HCT116 (cell line): ENCODE results near the gene CDH4. TPM values are rescaled to one million over a fixed set of nuclear protein-coding genes. Genes with fewer than 3 reads are reported as not detected.

Experiments
- ATAC-seq: fragments of 200-7000 bp; cut with Tn5 transposase; 2 replicates; pipeline ENCODE4 v1.9.1; 2020; ENCODE audit warnings: mild to moderate bottlenecking, moderate library complexity
- BruUV-seq: library from RNA; stranded (reverse); fragments of 400-500 nt; replicated peaks from 2 replicates; lab custom pipeline; 2021; lab: Mats Ljungman, UMichigan
- CTCF ChIA-PET: fragments of 300-600 bp; sonication (Branson Sonifier 250); formaldehyde crosslinking; loops from one replicate; lab custom pipeline; 2021; ENCODE audit warnings: antibody characterized with exemption; lab: Charles Lee
- POLR2A ChIA-PET: fragments of 300-600, 350-600 bp; sonication (Branson Sonifier 250); formaldehyde crosslinking; loops from one replicate; lab custom pipeline; 2021; ENCODE audit warnings: antibody characterized with exemption; lab: Charles Lee
- RAD21 ChIA-PET, 2 experiments: fragments of 300-600 bp; sonication (Branson Sonifier 250); formaldehyde crosslinking; loops; one replicate each; lab custom pipeline; 2023; ENCODE audit warnings: low total read pairs in 2 of 2; ENCODE audit not compliant: uncharacterized antibody in 2 of 2, unreplicated experiment in 2 of 2, low non-redundant PET in 1 of 2; lab: Charles Lee
- DNase-seq: peaks from one replicate; pipeline ENCODE4 v3.0.0-alpha.2; 2010; ENCODE audit warnings: low read depth, low spot score
- H2AFZ ChIP-seq: fragments of 200-600 bp; shearing (Covaris generic), sonication (generic); 2 replicates; pipeline ENCODE4 v1.6.1; 2017; ENCODE audit warnings: low read depth, mixed run types, mixed read lengths, antibody characterized with exemption, low read length; ENCODE audit not compliant: poor library complexity, severe bottlenecking
- H3K27ac ChIP-seq: 2 replicates; pipeline ENCODE4 v1.5.1; 2012; ENCODE audit warnings: low read depth, low read length
- H3K27me3 ChIP-seq: fragments of 200-600 bp; sonication (generic); 2 replicates; pipeline ENCODE4 v1.6.1; 2016; ENCODE audit warnings: mixed run types, low read length, mixed read lengths; ENCODE audit not compliant: insufficient read depth
- H3K36me3 ChIP-seq, 2 experiments: fragments of 200-500 bp in 1 of 2; fragments of 200-600 bp in 1 of 2; sonication (Bioruptor generic) in 1 of 2; sonication (generic) in 1 of 2; 2 replicates each; pipeline versions ENCODE4 v1.5.1 to v1.6.1; 2014 to 2016; ENCODE audit warnings: low read length in 2 of 2, inconsistent platforms in 1 of 2, mixed read lengths in 1 of 2, mixed run types in 1 of 2; ENCODE audit not compliant: insufficient read depth in 2 of 2, control insufficient read depth in 1 of 2
- H3K4me1 ChIP-seq, 2 experiments: fragments of 200-600 bp in 1 of 2; sonication (generic) in 1 of 2; 2 replicates each; pipeline versions ENCODE4 v1.5.1 to v1.6.1; 2012 to 2017; ENCODE audit warnings: low read length in 2 of 2, inconsistent platforms in 1 of 2, mild to moderate bottlenecking in 1 of 2, mixed read lengths in 1 of 2, mixed run types in 1 of 2, moderate library complexity in 1 of 2; ENCODE audit not compliant: insufficient read depth in 2 of 2, control insufficient read depth in 1 of 2
- H3K4me2 ChIP-seq: fragments of 200-600 bp; sonication (generic); 2 replicates; pipeline ENCODE4 v1.6.1; 2017; ENCODE audit warnings: mixed run types, low read length, mixed read lengths
- H3K4me3 ChIP-seq, 2 experiments: fragments of 200-600 bp in 1 of 2; sonication (generic) in 1 of 2; replicated peaks in 1 of 2; 2 replicates each; pipeline ENCODE4 v1.5.1; 2011 to 2016; ENCODE audit warnings: low read length in 2 of 2, control low read depth in 1 of 2, low read depth in 1 of 2, mild to moderate bottlenecking in 1 of 2, mixed read lengths in 1 of 2, mixed run types in 1 of 2
- H3K79me2 ChIP-seq: fragments of 200-600 bp; sonication (generic); 2 replicates; pipeline ENCODE4 v1.6.1; 2017; ENCODE audit warnings: mild to moderate bottlenecking, mixed run types, low read length, moderate library complexity, mixed read lengths; ENCODE audit not compliant: insufficient read depth
- H3K9ac ChIP-seq: fragments of 200-600 bp; sonication (generic); 2 replicates; pipeline ENCODE4 v1.6.1; 2016; ENCODE audit warnings: low read length, mixed read lengths
- H3K9me2 ChIP-seq: fragments of 200-600 bp; sonication (generic), shearing (Covaris generic); 2 replicates; pipeline ENCODE4 v1.6.1; 2017; ENCODE audit warnings: mixed run types, mild to moderate bottlenecking, moderate library complexity; ENCODE audit not compliant: insufficient read depth
- H3K9me3 ChIP-seq, 2 experiments: fragments of 200-500 bp in 1 of 2; fragments of 200-600 bp in 1 of 2; sonication (Bioruptor generic) in 1 of 2; sonication (generic) in 1 of 2; 2 replicates each; pipeline ENCODE4 v1.6.1; 2014 to 2017; ENCODE audit warnings: low read length in 2 of 2, mixed read lengths in 2 of 2, inconsistent platforms in 1 of 2, low read depth in 1 of 2, mild to moderate bottlenecking in 1 of 2, mixed run types in 1 of 2, moderate library complexity in 1 of 2; ENCODE audit not compliant: control insufficient read depth in 1 of 2, insufficient read depth in 1 of 2
- H4K20me1 ChIP-seq: fragments of 200-600 bp; sonication (generic), shearing (Covaris generic); 2 replicates; pipeline ENCODE4 v1.6.1; 2017; ENCODE audit warnings: mixed run types, mild to moderate bottlenecking, moderate library complexity; ENCODE audit not compliant: insufficient read depth
- CBX3 ChIP-seq: IDR thresholded peaks from 2 replicates; pipeline ENCODE4 v1.6.1; 2012; ENCODE audit warnings: low read depth
- EGR1 ChIP-seq: IDR thresholded peaks from 2 replicates; pipeline ENCODE4 v1.6.1; 2012; ENCODE audit warnings: low read depth
- ELF1 ChIP-seq: IDR thresholded peaks from 2 replicates; pipeline ENCODE4 v1.6.1; 2012; ENCODE audit warnings: low read depth, borderline replicate concordance
- FOSL1 ChIP-seq: IDR thresholded peaks from 2 replicates; pipeline ENCODE4 v1.6.1; 2012; ENCODE audit warnings: low read depth
- SIN3A ChIP-seq: IDR thresholded peaks from 2 replicates; pipeline ENCODE4 v1.6.1; 2012; ENCODE audit warnings: low read depth
- ZNF274 ChIP-seq: fragments of 200-500 bp; sonication (Bioruptor generic); IDR thresholded peaks from 2 replicates; pipeline ENCODE4 v1.6.1; 2014; ENCODE audit warnings: mild to moderate bottlenecking, low read depth, low read length, inconsistent platforms
- intact Hi-C: fragments of 100-400 bp; cut with micrococcal nuclease; formaldehyde crosslinking; loops from 2 replicates; pipeline ENCODE4 v1.10.0; 2022
- total RNA-seq: library from RNA; stranded (reverse); gene quantifications from one replicate; pipeline ENCODE4 v1.2.1, GENCODE V29; 2021; ENCODE audit not compliant: unreplicated experiment
- TF ChIP-seq, protein P1 (sequence below): IDR thresholded peaks from 2 replicates; pipeline ENCODE4 v1.6.1; 2012
- TF ChIP-seq, protein P2 (sequence below): IDR thresholded peaks from 2 replicates; pipeline ENCODE4 v1.6.1; 2011; ENCODE audit warnings: mild to moderate bottlenecking, low read length, moderate library complexity; ENCODE audit not compliant: insufficient replicate concordance; ENCODE audit errors: extremely low read depth

The CDH4 gene
- total RNA-seq, 1 experiment from 2014 or later = not detected

DNA sequence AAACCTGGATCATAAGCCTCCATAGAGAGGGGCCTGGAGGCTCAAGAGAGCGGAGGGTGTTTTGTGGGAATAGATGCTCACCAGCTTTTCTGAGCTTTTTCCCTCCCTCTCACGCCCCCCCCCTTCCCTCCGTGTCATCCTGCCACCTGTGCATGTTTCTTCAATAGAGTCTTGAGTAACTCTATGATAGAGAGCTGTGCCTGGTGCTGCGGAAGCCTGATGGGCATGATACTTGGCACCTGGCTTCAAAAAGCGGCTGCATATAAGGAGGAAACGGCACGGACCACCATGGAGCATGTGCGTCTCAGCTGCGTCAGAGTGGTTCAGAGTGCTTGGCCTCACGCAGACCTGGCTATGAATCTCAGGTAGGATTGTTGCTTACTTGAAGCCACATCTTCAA lies 198.9 kb downstream of the CDH4 start:
- DNase-seq = no peak
- H3K4me3 ChIP-seq = no peak overlapping the region
- H3K9ac ChIP-seq = no peak overlapping the region
- H3K27me3 ChIP-seq = no peaks in the 10 kb centered on the region
- H3K4me1 ChIP-seq = no peaks in the 10 kb centered on the region
- intact Hi-C loops = no loop called here
- no peak for ATAC-seq
- H3K9me3 ChIP-seq = no peaks in the 10 kb centered on the region; a peak in 1 of 4 replicates
- BruUV-seq = no TSS peak
- H3K79me2 ChIP-seq = no peaks in the 10 kb centered on the region
- no peak overlapping the region for H3K4me2 ChIP-seq
- H4K20me1 ChIP-seq = no peaks in the 10 kb centered on the region
- ChIA-PET RAD21 (no interaction called here), CTCF (no interaction called here), POLR2A (no interaction called here)
- H2AFZ ChIP-seq = no peak overlapping the region
- TF ChIP-seq, protein P1, sequence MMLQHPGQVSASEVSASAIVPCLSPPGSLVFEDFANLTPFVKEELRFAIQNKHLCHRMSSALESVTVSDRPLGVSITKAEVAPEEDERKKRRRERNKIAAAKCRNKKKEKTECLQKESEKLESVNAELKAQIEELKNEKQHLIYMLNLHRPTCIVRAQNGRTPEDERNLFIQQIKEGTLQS = no peak
- TF ChIP-seq ELF1 (no peak), ZNF274 (no peak), EGR1 (no peak), FOSL1 (no peak), CBX3 (no peak)
- TF ChIP-seq, protein P2, sequence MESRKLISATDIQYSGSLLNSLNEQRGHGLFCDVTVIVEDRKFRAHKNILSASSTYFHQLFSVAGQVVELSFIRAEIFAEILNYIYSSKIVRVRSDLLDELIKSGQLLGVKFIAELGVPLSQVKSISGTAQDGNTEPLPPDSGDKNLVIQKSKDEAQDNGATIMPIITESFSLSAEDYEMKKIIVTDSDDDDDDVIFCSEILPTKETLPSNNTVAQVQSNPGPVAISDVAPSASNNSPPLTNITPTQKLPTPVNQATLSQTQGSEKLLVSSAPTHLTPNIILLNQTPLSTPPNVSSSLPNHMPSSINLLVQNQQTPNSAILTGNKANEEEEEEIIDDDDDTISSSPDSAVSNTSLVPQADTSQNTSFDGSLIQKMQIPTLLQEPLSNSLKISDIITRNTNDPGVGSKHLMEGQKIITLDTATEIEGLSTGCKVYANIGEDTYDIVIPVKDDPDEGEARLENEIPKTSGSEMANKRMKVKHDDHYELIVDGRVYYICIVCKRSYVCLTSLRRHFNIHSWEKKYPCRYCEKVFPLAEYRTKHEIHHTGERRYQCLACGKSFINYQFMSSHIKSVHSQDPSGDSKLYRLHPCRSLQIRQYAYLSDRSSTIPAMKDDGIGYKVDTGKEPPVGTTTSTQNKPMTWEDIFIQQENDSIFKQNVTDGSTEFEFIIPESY = no peak
- no peaks in the 10 kb centered on the region for H3K36me3 ChIP-seq
- no peak overlapping the region for H3K27ac ChIP-seq
- H3K9me2 ChIP-seq = no peaks in the 10 kb centered on the region

DNA sequence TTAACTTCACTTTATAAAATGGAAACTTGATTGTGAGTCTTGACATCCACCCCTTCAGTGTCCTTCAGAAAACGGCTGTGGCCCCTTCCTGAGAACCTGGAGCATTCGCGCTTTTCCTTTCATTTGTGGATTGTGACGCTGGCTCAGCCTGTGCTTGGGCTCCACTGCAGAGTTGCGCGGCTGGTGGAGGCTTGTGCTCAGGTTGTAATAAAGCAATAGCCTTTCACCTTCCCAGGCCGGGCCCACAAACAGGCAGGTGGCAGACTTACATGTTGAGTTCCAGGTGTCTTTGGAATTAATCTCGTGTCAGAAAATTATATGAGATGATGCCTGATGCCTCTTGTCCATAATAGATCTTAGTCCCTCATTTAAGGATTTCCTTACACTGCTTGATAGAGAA lies 199.9 kb downstream of the CDH4 start:
- Histone ChIP-seq H3K36me3 (no peaks in the 10 kb centered on the region), H3K9me3 (no peaks in the 10 kb centered on the region; a peak in 2 of 4 replicates), H2AFZ (no peak overlapping the region), H3K79me2 (no peaks in the 10 kb centered on the region), H3K4me2 (no peak overlapping the region), H3K9ac (no peak overlapping the region), H3K4me3 (no peak overlapping the region), H4K20me1 (no peaks in the 10 kb centered on the region), H3K4me1 (no peaks in the 10 kb centered on the region), H3K27ac (no peak overlapping the region), H3K9me2 (no peaks in the 10 kb centered on the region), H3K27me3 (no peaks in the 10 kb centered on the region)
- TF ChIP-seq, protein P2 = no peak
- TF ChIP-seq SIN3A (no peak), FOSL1 (no peak)
- BruUV-seq = no TSS peak
- ChIA-PET POLR2A (no interaction called here), CTCF (no interaction called here), RAD21 (no interaction called here)
- intact Hi-C loops = no loop called here
- no peak for ATAC-seq
- DNase-seq = no peak
